Middle frontal gyrus (tissue), 1 donor: ENCODE measurements around the gene MRPL23.

Experiments used
- DNase-seq: peaks from one replicate; pipeline ENCODE4 v3.0.0-alpha.2; 2015; ENCODE audit warnings: low spot score; ENCODE audit errors: extremely low spot score

The MRPL23 gene

DNA sequence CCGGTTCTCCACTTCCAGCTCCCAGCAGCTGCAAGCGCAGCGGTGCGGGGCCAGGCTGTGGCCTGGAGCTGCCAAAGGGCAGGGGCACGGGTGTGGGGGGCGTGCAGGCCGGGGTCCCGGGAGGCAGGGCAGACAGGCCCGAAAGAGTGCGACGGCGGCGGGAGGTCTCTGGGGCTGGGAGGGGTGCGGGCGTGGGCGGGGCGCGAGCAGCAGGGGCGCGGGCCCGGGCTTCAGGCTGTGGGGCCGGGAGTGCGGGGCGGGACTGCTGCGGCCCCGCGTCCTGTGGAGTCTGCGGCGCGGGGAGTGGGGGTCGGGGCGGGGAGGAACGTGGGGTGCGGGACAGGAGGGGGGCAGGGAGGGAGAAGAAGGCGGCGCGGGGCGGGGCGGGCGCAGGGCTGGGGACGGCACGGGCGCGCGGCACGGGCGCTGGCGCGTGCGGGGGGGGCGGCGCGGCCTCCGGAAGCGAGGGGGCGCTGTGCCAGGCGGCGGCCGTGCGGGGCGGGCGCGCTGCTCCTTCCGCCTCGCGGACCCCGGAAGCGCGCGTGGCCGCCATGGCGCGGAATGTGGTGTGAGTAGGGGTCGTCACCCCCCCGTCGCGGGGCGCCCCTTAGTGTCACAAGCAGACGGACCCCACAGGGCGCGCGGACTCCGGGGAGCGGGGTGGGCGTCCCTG lies at the start of gene MRPL23:
Gene MRPL23 (plus strand): TSS at position 521 of the 673 bp plus-strand sequence. CDS start 31 bp downstream, at position 552.
- no peak for DNase-seq

DNA sequence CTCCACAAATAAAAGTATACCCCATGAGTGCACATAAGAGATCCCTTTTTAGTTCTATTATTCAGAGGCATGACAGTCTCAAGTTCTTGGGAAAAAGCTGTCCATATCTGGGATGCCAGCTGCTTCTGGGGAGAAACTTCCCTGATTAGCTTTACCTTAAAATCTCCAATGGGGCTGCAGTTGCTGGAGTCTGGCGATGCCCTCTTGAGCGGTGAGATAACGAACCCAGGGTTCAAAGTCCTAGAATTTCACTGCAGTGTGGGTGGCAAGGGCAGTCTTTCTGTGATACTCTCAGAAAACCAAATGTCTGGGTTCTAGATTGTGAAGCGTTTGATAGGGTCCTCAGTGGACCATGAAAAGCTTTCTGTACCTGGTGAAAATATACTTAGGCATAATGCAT lies 48.0 kb upstream of the MRPL23 start:
- no peak for DNase-seq

DNA sequence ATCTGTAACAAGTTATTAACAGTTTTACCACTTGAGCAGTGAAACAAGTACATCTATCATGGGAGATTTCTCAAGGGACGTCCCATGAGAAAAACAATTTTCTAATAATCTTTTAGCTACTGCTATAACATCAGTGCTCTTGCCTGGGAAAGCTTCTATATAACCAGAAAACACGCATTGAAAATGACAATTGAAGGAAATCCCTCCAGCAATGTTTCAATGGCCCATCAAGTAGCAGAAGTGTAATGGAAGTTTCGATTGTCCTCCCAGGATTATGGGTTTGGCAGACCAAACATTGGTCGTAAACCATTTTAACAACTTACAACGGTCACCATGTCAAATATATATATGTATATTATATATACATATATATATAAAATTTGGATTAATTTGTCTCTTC lies 47.4 kb upstream of the MRPL23 start:
- DNase-seq, result no peak

DNA sequence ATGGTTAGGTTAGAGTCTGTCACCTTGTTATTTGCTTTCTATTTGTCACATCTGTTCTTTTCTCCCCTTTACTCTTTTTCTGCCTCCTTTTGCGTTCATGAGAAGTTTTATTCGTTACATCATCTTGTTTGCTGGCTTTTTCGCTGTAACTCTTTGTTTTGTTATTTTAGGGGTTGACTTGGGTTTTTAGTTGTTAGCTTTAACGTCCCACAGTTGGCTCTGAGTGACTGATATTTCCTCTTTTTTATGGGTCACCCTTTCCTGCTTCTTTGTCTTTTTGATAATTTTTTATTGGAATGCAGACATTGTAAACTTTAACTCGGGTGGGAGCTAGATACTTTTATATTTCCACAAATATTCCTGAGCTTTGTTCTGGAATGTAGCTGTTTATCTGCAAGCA lies 41.0 kb upstream of the MRPL23 start:
- no peak for DNase-seq

DNA sequence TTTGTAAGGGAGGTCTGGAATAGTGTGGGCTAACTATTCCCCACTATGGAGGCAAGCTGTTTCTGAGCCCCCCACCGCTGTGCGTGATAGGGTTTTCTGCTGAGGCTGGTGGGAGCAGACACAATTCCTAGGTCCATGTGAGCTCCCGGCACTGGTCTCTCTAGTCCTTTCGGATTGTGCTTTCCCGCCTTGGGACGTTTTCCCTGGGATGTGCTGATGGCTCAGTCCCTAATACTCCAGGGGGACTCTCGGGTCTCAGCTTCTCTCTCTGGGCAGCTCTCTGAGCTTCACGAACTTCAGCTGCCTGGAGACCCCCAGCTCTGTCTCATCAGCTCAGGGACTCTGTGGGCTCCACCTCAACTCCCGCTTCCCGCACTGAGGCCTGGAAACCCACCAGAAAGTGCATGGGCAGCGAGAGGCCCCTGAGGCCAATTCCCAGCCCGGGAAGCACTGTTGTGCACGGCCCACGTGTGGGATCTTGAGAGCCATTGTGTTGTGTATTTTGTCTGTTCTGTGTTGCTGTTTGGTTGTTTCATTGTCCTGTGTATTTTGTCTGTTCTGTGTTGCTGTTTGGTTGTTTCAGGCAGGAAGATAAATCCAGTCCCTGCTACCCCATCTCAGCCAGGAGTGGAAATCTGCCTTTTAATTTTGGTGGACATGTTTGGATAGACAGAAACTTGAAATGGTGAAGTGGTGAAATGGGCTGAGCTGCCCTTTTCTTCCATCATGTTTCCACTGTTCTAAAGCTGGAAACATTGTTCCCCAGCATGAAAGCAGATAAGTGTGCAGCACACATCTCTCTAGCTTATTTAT lies 40.3 kb upstream of the MRPL23 start:
- DNase-seq, result no peak

DNA sequence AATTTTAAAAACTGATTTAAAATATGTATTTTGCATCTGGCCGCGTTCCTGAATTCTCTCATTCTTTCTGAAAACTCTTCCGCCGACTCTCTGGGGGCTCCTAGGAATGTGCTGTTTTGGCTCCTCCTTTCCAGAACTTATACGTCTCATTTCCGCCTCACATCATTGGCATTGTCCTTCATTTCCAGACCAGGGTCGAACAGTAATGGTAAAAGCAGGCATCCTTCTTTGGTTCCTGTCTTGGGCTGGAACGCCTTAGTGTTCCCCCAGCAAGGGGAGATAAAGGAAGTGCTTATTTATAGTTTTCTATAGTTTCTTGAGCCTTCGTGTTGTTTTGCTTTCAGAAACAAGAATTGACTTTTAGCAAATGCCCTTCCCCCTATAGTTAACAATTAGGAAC lies 38.5 kb upstream of the MRPL23 start:
- no peak for DNase-seq

DNA sequence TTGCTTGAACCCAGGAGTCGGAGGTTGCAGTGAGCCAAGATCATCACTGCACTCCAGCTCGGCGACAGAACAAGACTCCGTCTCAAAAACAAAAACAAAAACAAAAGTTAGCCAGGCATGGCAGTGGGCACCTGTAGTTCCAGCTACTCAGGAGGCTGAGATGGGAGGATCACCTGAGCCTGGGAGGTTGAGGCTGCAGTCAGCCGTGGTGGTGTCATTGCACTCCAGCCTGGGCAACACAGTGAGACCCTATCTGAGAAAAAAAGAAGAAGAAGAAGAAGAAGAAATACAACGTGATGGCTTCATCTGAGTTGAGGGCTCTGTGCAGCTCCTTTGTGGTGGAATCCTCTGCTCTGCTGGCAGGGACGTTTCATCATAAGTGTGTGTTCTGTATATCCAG lies 37.6 kb upstream of the MRPL23 start:
- DNase-seq, result no peak

DNA sequence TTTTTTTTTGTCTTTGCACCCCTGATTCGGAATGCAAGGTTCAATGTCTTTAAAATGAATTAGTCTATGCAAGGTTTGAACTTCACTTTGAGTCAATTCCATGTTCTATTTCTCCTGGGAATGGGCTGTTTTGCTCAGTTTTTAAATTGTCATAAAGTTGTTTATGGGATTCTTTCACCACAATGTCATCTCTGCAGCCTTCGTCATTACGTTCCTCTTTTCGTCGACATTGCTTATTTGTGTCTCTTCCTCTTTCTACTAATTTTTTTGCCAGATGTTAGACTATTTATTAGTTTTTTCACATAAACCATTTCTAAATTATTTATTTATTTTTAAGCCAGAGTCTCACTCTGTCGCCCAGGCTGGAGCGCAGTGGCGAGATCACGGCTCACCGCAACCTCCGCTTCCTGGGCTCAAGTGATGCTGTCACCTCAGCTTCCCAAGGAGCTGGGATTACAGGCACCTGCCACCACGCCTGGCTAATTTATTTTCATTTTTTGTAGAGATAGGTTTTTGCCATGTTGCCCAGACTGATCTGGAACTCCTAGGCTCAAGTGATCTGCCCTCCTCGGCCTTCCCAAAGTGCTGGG lies 34.7 kb upstream of the MRPL23 start:
- no peak for DNase-seq

DNA sequence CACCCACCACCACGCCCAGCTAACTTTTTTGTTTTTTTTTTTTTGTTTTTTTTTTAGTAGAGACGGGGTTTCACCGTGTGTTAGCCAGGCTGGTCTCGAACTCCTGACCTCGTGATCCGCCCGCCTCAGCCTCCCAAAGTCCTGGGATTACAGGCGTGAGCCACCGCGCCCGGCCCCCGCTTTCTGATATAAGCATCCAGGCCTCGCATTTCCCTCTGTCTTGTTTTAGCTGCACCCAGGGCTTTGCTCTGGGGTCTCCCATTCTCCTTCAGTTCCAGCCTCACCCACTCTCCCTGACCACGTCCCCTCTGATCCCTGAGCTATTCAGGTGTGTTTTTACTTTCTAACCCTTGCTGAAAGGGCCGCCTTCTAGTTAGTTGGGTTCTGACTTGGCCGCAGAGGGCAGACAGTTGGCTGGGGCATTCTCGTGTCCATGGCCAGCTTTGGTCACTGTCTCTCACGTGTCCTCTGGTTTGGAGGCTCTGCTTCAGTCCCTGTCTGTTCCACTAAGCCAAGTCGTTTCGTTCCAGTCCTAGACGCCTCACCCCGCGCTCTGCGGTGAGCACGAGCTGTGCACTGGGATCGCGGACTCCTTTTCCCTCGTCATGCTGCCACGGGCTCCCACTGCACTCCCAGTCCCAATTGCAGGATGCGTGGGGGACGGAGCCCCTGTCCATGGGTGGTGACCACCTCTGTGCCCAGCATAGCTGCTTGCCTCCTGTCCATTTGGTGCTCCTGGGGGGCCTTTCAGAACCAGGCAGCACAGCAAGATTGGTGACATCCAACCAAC lies 33.7 kb upstream of the MRPL23 start:
- DNase-seq, result no peak

DNA sequence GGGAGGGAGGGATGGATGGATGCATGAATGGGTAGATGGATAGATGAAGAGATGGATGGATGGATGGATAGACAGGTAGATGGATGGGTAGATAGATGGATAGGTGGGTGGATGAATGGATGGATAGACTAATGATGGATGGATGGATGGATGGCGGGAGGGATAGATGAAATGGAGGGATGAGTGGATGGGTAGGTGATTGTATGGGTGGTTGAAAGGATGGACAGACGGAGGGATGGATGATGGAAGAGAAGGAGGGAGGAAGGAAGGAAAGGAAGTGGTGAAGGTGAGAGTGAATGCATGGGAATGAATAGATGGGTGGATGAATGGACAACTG lies 31.4 kb upstream of the MRPL23 start:
- DNase-seq, result no peak

DNA sequence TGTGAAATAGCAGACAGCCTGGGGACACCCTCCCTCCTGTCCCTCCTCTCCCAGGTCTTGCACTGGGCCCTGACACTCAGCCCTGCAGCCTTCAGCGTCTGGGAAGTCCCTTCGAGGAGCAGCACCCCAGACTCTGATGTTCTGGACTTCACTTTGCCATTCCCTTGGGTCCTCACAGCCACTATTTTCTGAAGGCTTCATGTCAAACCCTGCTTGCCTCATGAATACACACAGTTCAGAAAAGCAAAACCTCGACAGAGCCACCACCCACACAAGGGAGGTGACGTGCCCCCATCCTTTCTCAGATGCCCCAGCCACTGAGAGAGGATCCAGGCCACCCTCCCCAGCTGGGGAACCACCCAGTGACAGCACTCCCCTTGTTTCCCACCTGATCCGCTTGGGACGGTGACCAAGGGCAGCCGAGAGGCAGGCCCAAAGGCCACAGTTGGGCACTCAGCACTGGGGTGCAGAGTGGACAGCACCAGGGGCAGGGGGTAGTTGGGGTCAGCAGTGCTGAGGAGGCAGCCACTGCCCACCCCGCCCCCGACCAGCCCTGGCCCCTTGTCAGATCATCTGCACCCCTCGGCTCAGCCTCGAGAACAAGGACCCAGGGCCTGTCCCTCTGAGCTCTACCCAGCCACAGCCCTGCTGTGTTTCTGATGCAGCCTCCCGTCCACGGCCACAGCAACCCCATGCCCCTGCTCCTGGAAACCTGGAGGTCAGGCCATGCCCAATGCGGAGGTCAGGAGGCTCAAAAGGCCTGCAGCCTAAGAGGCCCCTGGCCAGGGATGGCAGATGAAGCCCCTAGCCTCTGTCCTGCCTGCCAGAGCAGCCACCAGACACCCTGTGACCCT lies 30.8 kb upstream of the MRPL23 start:
- no peak for DNase-seq

DNA sequence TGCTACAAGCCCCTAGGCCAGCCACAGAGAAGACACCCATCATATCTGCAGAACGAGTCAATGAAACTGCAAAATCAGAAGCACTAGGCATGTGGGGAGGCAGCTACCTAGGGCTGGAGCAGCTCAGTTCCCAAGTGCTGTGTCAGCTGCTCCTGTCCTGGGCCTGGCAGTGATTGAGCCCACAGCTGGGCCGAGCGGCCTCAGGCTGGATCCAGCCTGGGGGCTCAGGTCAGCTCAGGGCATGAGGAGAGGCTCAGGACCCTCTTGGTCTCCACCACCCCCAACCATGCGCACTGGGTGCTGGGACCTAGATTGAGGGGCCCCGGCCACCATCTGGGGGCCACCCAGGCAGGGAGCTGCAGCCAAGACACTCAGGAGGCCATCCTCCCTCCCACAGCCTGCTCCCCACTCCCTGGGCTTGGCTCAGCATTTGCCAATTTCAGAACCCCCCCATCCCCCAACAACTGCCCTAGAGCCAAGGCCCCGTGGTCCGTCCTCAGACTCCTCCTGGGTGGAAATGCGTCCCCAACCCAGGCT lies 30.1 kb upstream of the MRPL23 start:
- no peak for DNase-seq

DNA sequence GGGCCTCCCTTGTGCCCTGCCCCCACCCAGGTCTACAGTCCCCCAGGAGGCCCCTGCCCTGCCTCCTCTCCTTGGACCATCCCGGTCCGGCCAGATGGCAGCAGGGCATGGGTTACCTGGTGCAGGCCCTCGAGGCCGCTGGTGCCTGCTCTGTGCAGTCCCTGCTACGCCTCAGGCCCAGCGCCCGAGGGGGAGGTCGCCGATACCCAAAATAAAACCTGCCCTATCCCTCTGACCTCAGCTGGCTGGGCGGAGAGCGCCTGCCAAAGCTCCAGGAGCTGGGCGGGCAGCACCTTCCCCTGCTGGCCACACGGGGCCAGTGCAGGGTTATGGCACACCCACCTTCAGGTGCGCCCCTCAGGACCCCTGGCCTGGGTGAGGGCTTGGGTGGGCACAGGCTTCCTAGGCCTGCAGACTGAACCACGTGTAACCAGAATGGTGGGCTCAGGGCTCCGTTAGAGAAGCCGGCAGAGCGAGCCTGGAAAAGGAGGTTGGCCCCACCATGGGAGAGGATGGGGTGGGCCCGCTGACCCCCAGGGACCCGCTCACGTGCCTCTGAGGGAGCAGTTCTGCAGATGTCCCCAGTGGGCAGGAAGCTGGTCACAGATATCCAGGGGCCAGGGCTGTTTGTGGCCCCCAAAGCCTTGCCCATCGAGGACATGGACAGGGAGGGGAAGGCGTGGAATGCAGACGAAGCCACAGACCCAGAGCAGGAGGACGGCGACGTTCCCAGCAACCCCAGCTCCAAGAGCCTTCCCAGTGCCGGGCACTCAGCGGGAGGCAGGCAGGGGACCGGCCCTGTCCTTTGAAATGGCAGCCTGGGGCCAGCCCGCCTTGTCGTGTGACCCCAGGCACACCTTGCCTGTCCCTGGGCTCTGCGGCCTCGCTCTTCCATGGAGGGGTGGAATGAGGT lies 29.4 kb upstream of the MRPL23 start:
- DNase-seq, result no peak

DNA sequence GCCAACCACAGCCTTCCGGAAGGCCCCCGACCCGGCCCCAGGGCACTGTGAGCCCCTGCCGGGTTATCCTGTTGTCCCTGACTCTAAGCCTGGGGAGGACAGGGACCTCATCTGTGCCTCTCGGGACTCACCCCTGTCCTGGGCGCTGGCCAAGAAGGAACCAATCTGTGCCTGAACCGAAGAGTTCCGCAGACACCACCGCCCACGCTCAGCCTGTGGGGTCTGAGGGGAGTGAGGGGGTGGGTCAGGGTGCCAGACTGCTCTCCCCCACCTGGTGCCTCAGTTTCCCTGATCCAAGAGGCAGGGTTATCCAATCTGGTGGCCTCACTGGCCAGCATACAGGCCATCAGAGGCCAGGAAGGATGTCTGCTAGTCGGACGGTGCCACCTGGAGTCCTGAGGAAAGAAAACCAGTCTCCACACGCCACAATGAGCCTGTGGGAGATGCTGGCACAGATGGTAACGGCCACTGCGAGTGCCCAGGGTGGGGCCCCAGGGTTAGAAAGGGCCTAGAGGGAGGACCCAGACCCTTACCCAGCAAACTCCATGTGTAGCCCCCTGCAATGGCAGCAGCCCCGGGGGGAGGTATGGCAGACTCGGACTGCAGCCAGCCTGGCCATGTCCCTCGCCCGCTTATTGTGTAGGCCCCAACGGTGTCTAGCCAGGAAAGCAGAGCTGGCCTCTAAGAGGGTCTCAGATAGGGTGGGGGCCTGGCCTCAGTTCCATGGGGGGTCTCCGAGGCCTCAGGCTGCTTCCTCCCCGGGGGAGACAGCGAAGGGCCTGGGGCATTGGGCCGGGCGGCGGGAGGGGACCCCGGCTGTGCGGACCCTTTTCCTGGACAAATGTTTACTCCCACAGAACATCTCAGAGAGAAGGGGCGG lies 28.5 kb upstream of the MRPL23 start:
- DNase-seq, result no peak

DNA sequence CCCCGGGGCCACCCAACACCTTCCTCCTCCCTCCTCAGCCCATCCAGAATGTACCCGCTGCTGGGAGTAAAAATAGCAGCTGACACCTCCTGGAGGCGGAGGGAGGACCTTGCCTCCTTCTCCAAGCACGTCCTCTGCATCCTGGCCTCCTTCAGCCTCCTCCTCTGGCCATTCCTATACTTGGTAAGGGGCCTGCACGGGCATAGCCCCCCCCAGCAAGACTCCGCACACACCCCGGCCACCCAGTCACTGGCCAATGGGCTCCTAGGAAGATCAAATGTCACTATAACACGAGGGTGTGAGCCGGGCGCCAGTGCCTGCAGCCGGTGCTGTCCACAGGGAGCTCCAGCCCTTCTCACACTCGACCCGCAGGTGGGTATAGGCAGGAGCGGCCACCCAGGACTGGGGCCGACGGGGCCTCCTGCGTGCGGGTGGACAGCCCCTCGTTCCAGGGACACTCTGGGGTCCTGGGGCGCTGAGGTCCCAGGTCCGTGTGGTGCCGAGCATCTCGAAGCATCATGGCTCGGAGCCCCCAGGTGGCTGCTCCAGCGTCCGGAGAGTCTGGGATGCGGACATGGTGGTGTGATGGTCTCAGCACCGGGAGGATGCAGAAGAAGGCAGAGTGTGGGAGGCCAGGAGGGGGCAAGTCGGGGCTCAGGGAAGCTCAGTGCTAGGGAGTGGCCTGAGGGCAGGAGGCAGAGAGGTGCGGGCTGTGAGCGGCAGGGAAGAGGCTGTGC lies 27.6 kb upstream of the MRPL23 start, which contains the start of gene TNNT3:
Gene TNNT3 (plus strand): TSS at position 313 of the 737 bp plus-strand sequence. CDS start 3,172 bp downstream, outside the sequence.
- DNase-seq, result no peak

DNA sequence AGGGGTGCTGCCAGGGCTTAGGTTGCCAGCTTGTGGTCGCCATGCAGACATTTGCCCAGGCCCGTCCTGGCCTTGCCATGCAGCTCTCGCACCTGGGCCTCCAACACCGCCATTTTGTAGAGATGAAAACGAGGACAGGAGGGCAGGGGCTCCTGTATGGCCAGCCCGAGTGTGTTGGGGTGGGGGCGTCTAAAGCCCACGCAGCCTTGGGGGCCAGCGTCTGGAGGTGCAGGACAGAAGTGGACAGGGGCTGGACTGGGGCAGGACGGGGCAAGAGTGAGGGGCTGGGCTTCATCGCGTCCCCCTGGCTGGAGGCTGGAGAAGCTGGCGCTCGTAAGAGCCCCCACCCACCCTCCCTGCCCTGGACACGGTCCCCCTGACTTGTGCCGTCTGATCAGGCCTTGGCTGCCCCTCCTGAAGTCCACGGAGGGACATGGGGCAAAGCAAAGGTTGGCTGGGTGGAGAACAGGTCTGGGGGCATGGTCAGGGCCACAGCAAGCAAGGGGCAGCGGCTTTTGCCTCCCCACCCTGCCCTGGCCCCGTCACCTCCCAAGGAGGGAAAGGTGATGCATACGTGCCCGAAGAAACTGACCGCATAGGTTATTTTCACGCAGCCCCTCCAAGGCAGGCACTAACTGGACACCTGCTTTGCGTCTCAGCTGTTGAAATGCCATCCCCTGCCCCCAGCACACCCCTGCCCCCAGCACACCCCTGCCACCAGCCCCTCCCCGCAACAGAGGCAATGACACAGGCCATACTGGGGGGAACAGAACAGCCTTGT lies 26.8 kb upstream of the MRPL23 start:
- DNase-seq, result no peak
